SHP77 (cell line): Measurements from ENCODE around the gene RSL24D1.

ENCODE experiments used
- DNase-seq, 2 experiments: peaks; one replicate each; lab custom pipeline; 2025; lab: John Stamatoyannopoulos, UW

RSL24D1 gene

GRCh38 chr15:55196458-55197361 is at the start of gene RSL24D1:
Gene RSL24D1 (minus strand): TSS chr15:55196941. CDS start chr15:55196890, 51 bp downstream.
- peak; percentile 97 to 98 for DNase-seq

GRCh38 chr15:55245059-55245458 is 48.3 kb upstream of the RSL24D1 start:
- no peak for DNase-seq

- no peak for DNase-seq
Observed at GRCh38 chr15:55241891-55242290, 45.1 kb upstream of the RSL24D1 start.

GRCh38 chr15:55241186-55241585 is 44.4 kb upstream of the RSL24D1 start:
- DNase-seq: no peak

- DNase-seq: no peak
Observed at GRCh38 chr15:55240125-55240760, 43.5 kb upstream of the RSL24D1 start.

- no peak for DNase-seq
Observed at GRCh38 chr15:55239440-55240124, 42.8 kb upstream of the RSL24D1 start.

GRCh38 chr15:55238877-55239276 is 42.1 kb upstream of the RSL24D1 start:
- DNase-seq: no peak

GRCh38 chr15:55237219-55238130 is 40.7 kb upstream of the RSL24D1 start:
- DNase-seq: no peak

GRCh38 chr15:55235546-55236036 is 38.9 kb upstream of the RSL24D1 start:
- DNase-seq: no peak

- DNase-seq: no peak
Observed at GRCh38 chr15:55234800-55235104, 38.0 kb upstream of the RSL24D1 start.

- no peak for DNase-seq
Observed at GRCh38 chr15:55234104-55234799, 37.5 kb upstream of the RSL24D1 start.

GRCh38 chr15:55231455-55231854 is 34.7 kb upstream of the RSL24D1 start:
- DNase-seq: no peak

GRCh38 chr15:55230953-55231352 is 34.2 kb upstream of the RSL24D1 start:
- no peak for DNase-seq

GRCh38 chr15:55230051-55230670 is 33.4 kb upstream of the RSL24D1 start:
- DNase-seq: no peak

- no peak for DNase-seq
Observed at GRCh38 chr15:55226127-55226526, 29.4 kb upstream of the RSL24D1 start.

GRCh38 chr15:55224892-55225291 is 28.2 kb upstream of the RSL24D1 start:
- no peak for DNase-seq

- no peak for DNase-seq
Observed at GRCh38 chr15:55222588-55222987, 25.8 kb upstream of the RSL24D1 start.

GRCh38 chr15:55221090-55222011 is 24.6 kb upstream of the RSL24D1 start:
- no peak for DNase-seq

GRCh38 chr15:55220606-55221005 is 23.9 kb upstream of the RSL24D1 start:
- no peak for DNase-seq
